H1 (cell line): ENCODE measurements around the gene TMED4. TPM values are rescaled to one million over a fixed set of nuclear protein-coding genes. Genes with fewer than 3 reads are reported as not detected.

ENCODE experiments used
- CTCF ChIA-PET: fragments of 300-600 bp; sonication (Branson Sonifier 250); formaldehyde crosslinking; loops from one replicate; lab custom pipeline; 2021; ENCODE audit not compliant: partially characterized antibody; lab: Charles Lee
- POLR2A ChIA-PET: fragments of 300-600 bp; sonication (Branson Sonifier 250); formaldehyde crosslinking; loops from one replicate; lab custom pipeline; 2021; ENCODE audit warnings: inconsistent platforms; ENCODE audit not compliant: partially characterized antibody; lab: Charles Lee
- DNase-seq, 2 experiments: peaks; one replicate each; pipeline versions ENCODE4 v3.0.0 to v3.0.0-alpha.2; 2010 to 2022; ENCODE audit warnings: low spot score in 2 of 2, low read depth in 1 of 2, mixed read lengths in 1 of 2
- FAIRE-seq: peaks from 2 replicates; lab custom pipeline; 2011; peaks lifted over from hg19 to GRCh38; lab: Jason Lieb, UNC
- H2AFZ ChIP-seq: 2 replicates; pipeline ENCODE4 v1.8.1; 2012; ENCODE audit warnings: low read length, inconsistent platforms
- H2AK5ac ChIP-seq: 2 replicates; pipeline ENCODE4 v1.6.1; 2013; ENCODE audit warnings: low read depth, low read length
- H2BK120ac ChIP-seq: replicated peaks from 2 replicates; pipeline ENCODE3; 2013; ENCODE audit warnings: low read depth, low read length, inconsistent platforms
- H2BK12ac ChIP-seq: 2 replicates; pipeline ENCODE4 v1.6.1; 2013; ENCODE audit warnings: low read depth, low read length
- H2BK15ac ChIP-seq: 2 replicates; pipeline ENCODE4 v1.6.1; 2013; ENCODE audit warnings: low read length
- H2BK20ac ChIP-seq: 2 replicates; pipeline ENCODE4 v1.6.1; 2013; ENCODE audit warnings: low read length
- H2BK5ac ChIP-seq: 2 replicates; pipeline ENCODE4 v1.6.1; 2013; ENCODE audit warnings: low read depth, low read length
- H3K14ac ChIP-seq: 2 replicates; pipeline ENCODE4 v1.6.1; 2013; ENCODE audit warnings: inconsistent platforms; ENCODE audit not compliant: insufficient read length
- H3K18ac ChIP-seq: 2 replicates; pipeline ENCODE4 v1.6.1; 2013; ENCODE audit warnings: low read length; ENCODE audit errors: extremely low read depth
- H3K23ac ChIP-seq: 2 replicates; pipeline ENCODE4 v1.6.1; 2013; ENCODE audit warnings: inconsistent platforms; ENCODE audit not compliant: insufficient read length
- H3K23me2 ChIP-seq: 2 replicates; pipeline ENCODE4 v1.6.1; 2013; ENCODE audit warnings: low read depth, low read length
- H3K27ac ChIP-seq: 2 replicates; pipeline ENCODE4 v1.6.1; 2011; ENCODE audit warnings: low read depth, low read length, inconsistent platforms
- H3K27me3 ChIP-seq, 4 experiments: replicated peaks in 1 of 4; 1 replicate in 1 of 4; 2 replicates in 3 of 4; pipeline versions ENCODE4 v1.6.1 to v1.8.1; 2011 to 2013; ENCODE audit warnings: low read length in 3 of 4, mild to moderate bottlenecking in 3 of 4, inconsistent platforms in 2 of 4, mixed read lengths in 2 of 4, moderate library complexity in 1 of 4; ENCODE audit not compliant: control insufficient read depth in 3 of 4, insufficient read depth in 3 of 4; ENCODE audit errors: extremely low read depth in 1 of 4
- H3K36me3 ChIP-seq, 4 experiments: 2 replicates each; pipeline versions ENCODE4 v1.6.1 to v1.8.1; 2011 to 2013; ENCODE audit warnings: mild to moderate bottlenecking in 4 of 4, low read length in 3 of 4, moderate library complexity in 2 of 4, control low read depth in 1 of 4, inconsistent platforms in 1 of 4; ENCODE audit not compliant: insufficient read depth in 4 of 4, control insufficient read depth in 2 of 4
- H3K4ac ChIP-seq: replicated peaks from 2 replicates; pipeline ENCODE3; 2013; ENCODE audit warnings: low read length, low read depth, mixed read lengths, inconsistent platforms; ENCODE audit not compliant: insufficient read length
- H3K4me1 ChIP-seq, 4 experiments: replicated peaks in 1 of 4; 1 replicate in 1 of 4; 2 replicates in 3 of 4; pipeline versions ENCODE4 v1.6.1 to v1.8.1; 2011 to 2013; ENCODE audit warnings: low read length in 3 of 4, inconsistent platforms in 2 of 4, mixed read lengths in 1 of 4; ENCODE audit not compliant: insufficient read depth in 4 of 4, control insufficient read depth in 3 of 4
- H3K4me2 ChIP-seq, 2 experiments: 2 replicates each; pipeline versions ENCODE4 v1.6.1 to v1.8.1; 2011 to 2013; ENCODE audit warnings: low read depth in 2 of 2, low read length in 2 of 2, control low read depth in 1 of 2, inconsistent platforms in 1 of 2, mild to moderate bottlenecking in 1 of 2; ENCODE audit not compliant: insufficient read depth in 1 of 2
- H3K4me3 ChIP-seq, 4 experiments: fragments of 200-600, 300-600 bp in 1 of 4; sonication (generic), shearing (Covaris generic), sonication (Bioruptor Twin) in 1 of 4; 2 replicates each; pipeline versions ENCODE4 v1.5.1 to v1.8.1; 2011 to 2016; ENCODE audit warnings: low read length in 4 of 4, low read depth in 3 of 4, control low read depth in 2 of 4, inconsistent platforms in 2 of 4, mild to moderate bottlenecking in 2 of 4, mixed read lengths in 1 of 4, moderate library complexity in 1 of 4; ENCODE audit not compliant: insufficient read depth in 2 of 4; ENCODE audit errors: extremely low read depth in 1 of 4
- H3K56ac ChIP-seq: replicated peaks from 2 replicates; pipeline ENCODE3; 2013; ENCODE audit warnings: low read depth, mild to moderate bottlenecking, mixed read lengths, low read length, inconsistent platforms; ENCODE audit not compliant: insufficient read length
- H3K79me1 ChIP-seq: 2 replicates; pipeline ENCODE4 v1.6.1; 2013; ENCODE audit warnings: low read depth, low read length, control low read depth
- H3K79me2 ChIP-seq, 2 experiments: 2 replicates each; pipeline versions ENCODE4 v1.6.1 to v1.8.1; 2012 to 2013; ENCODE audit warnings: low read length in 2 of 2, mild to moderate bottlenecking in 2 of 2, inconsistent platforms in 1 of 2; ENCODE audit not compliant: insufficient read depth in 2 of 2, control insufficient read depth in 1 of 2
- H3K9ac ChIP-seq, 4 experiments: replicated peaks in 1 of 4; 1 replicate in 1 of 4; 2 replicates in 3 of 4; pipeline versions ENCODE4 v1.6.1 to v1.8.1; 2011 to 2013; ENCODE audit warnings: low read depth in 3 of 4, low read length in 3 of 4, control low read depth in 2 of 4, mild to moderate bottlenecking in 2 of 4, moderate library complexity in 2 of 4, inconsistent platforms in 1 of 4; ENCODE audit errors: extremely low read depth in 1 of 4
- H3K9me3 ChIP-seq, 2 experiments: 2 replicates each; pipeline versions ENCODE4 v1.6.1 to v1.8.1; 2012 to 2013; ENCODE audit warnings: mild to moderate bottlenecking in 2 of 2, moderate library complexity in 2 of 2, control low read depth in 1 of 2, inconsistent platforms in 1 of 2, low read depth in 1 of 2, low read length in 1 of 2, mixed read lengths in 1 of 2; ENCODE audit not compliant: insufficient read depth in 2 of 2
- H4K20me1 ChIP-seq, 2 experiments: replicated peaks in 1 of 2; 2 replicates each; pipeline versions ENCODE3 to v1.8.1; 2011 to 2013; ENCODE audit warnings: inconsistent platforms in 2 of 2, low read length in 2 of 2, mild to moderate bottlenecking in 1 of 2; ENCODE audit not compliant: insufficient read depth in 2 of 2, control insufficient read depth in 1 of 2
- H4K5ac ChIP-seq: 2 replicates; pipeline ENCODE4 v1.6.1; 2013; ENCODE audit warnings: low read length, low read depth, mixed read lengths, inconsistent platforms; ENCODE audit not compliant: insufficient read length
- H4K8ac ChIP-seq: 2 replicates; pipeline ENCODE4 v1.8.0; 2013; ENCODE audit warnings: mild to moderate bottlenecking, moderate library complexity, low read length, inconsistent platforms; ENCODE audit not compliant: insufficient read depth; ENCODE audit errors: extremely low read depth
- H4K91ac ChIP-seq: replicated peaks from 2 replicates; pipeline ENCODE3; 2013; ENCODE audit warnings: low read length, mixed read lengths, inconsistent platforms; ENCODE audit not compliant: insufficient read length
- ASH2L ChIP-seq: fragments of 200-600, 300-600 bp; sonication (generic); IDR thresholded peaks from one replicate; pipeline ENCODE4 v1.7.1; 2017; ENCODE audit warnings: low read length
- CTBP2 ChIP-seq: IDR thresholded peaks from 2 replicates; pipeline ENCODE4 v1.7.0; 2011; ENCODE audit warnings: borderline replicate concordance, mild to moderate bottlenecking, moderate library complexity, mixed read lengths, low read length; ENCODE audit not compliant: insufficient read depth, insufficient read length
- E2F6 ChIP-seq: IDR thresholded peaks from 2 replicates; pipeline ENCODE4 v1.6.1; 2012; ENCODE audit warnings: inconsistent platforms
- GABPA ChIP-seq: IDR thresholded peaks from 2 replicates; pipeline ENCODE4 v1.6.1; 2011; ENCODE audit warnings: mild to moderate bottlenecking, low read length, moderate library complexity, borderline replicate concordance; ENCODE audit not compliant: insufficient read depth
- GTF2F1 ChIP-seq: IDR thresholded peaks from 2 replicates; pipeline ENCODE4 v1.6.1; 2012; ENCODE audit warnings: low read depth, low read length, improper control_type of control experiment, borderline replicate concordance
- MAX ChIP-seq: IDR thresholded peaks from 2 replicates; pipeline ENCODE4 v1.6.1; 2012; ENCODE audit warnings: inconsistent platforms
- RFX5 ChIP-seq: IDR thresholded peaks from 2 replicates; pipeline ENCODE4 v1.6.1; 2011; ENCODE audit warnings: low read depth, low read length, improper control_type of control experiment, borderline replicate concordance
- SAP30 ChIP-seq: fragments of 300-600 bp; sonication (generic); IDR thresholded peaks from 2 replicates; pipeline ENCODE4 v1.7.1; 2012; ENCODE audit warnings: low read length, moderate library complexity, mild to moderate bottlenecking, inconsistent platforms; ENCODE audit not compliant: insufficient read depth, insufficient replicate concordance
- SIN3A ChIP-seq, 2 experiments: IDR thresholded peaks in 1 of 2; conservative IDR thresholded peaks in 1 of 2; 2 replicates each; pipeline ENCODE4 v1.6.1; 2011 to 2012; ENCODE audit warnings: low read length in 2 of 2, improper control_type of control experiment in 1 of 2, low read depth in 1 of 2, mild to moderate bottlenecking in 1 of 2
- SP1 ChIP-seq: IDR thresholded peaks from 2 replicates; pipeline ENCODE4 v1.6.1; 2011; ENCODE audit warnings: low read depth, low read length
- WGBS, 2 experiments: shearing (Covaris generic) in 1 of 2; methylation state at CpG; one replicate each; pipeline versions ENCODE4 v1.1.6 to v1.1.7; 2013 to 2015; ENCODE audit warnings: low lambda C conversion rate in 2 of 2, mixed read lengths in 2 of 2, inconsistent platforms in 1 of 2, low coverage in 1 of 2, missing lambda C conversion rate in 1 of 2; ENCODE audit not compliant: insufficient replicate concordance in 2 of 2, insufficient coverage in 1 of 2, insufficient read length in 1 of 2; ENCODE audit errors: extremely low coverage in 1 of 2, missing lambda C conversion rate in 1 of 2; 5-methylcytosine and 5-hydroxymethylcytosine counted together
- polyA plus RNA-seq, 7 experiments: library from polyadenylated mRNA; depleted of rRNA in 3 of 7; stranded (reverse) in 5 of 7; unstranded in 2 of 7; fragments of >200 nt in 5 of 7; fragments of 200-250 nt in 2 of 7; gene quantifications; 1 replicate in 5 of 7; 2 replicates in 1 of 7; 4 replicates in 1 of 7; pipeline versions ENCODE4 v1.2.1 to v1.2.3, GENCODE V29; 2011 to 2013; ENCODE audit warnings: missing spikeins in 2 of 7, mixed read lengths in 2 of 7
- total RNA-seq: library from RNA; stranded (reverse); fragmentation: NEBNext Ultra II Directional; extraction: Animal tissue kit (Norgen Biotek cat#: 25700); gene quantifications from 2 replicates; pipeline ENCODE4 v1.2.1, GENCODE V29; 2021

TMED4 gene
- total and polyA plus RNA-seq, 2 of the 8 experiments (the other 6 are each of a cell fraction or from before 2014, with no cell fraction given), result 44.9 to 76.7 TPM

- 81% methylated on average over 12 of the region's 12 CpGs; no CpG with 5 or more reads in 1 of the 2 experiments for WGBS, 2 experiments
- FAIRE-seq, result no peak
These were observed 34.5 kb upstream of the TMED4 start for GRCh38 chr7:44616545-44616944.

More at GRCh38 chr7:44616545-44616944, 34.5 kb upstream of the TMED4 start:
- Histone ChIP-seq H3K36me3 (no peaks in the 10 kb centered on the region), H4K5ac (no peak overlapping the region), H2BK5ac (no peak overlapping the region), H3K4me2 (no peak overlapping the region), H3K79me2 (peaks cover 11 to 97% of the 10 kb centered on the region in 2 experiments), H2BK120ac (no peak overlapping the region), H2BK12ac (no peak overlapping the region), H3K9me3 (no peaks in the 10 kb centered on the region), H3K4me3 (no peak overlapping the region), H3K56ac (no peak overlapping the region), H3K4ac (no peak overlapping the region), H4K20me1 (peaks cover 0 to 13% of the 10 kb centered on the region in 2 experiments), H3K9ac (no peak overlapping the region), H3K79me1 (peaks cover 2% of the 10 kb centered on the region), H3K27ac (no peak overlapping the region), H3K4me1 (no peaks in the 10 kb centered on the region), H3K18ac (no peak overlapping the region), H2AFZ (no peak overlapping the region), H3K27me3 (no peaks in the 10 kb centered on the region), H2BK20ac (no peak overlapping the region), H2BK15ac (no peak overlapping the region), H4K91ac (no peak overlapping the region)
- ChIA-PET POLR2A (interaction anchor here (1.1 to 1.7 kb wide), 2 partner anchors 9 to 10 kb away, joined by 3 to 5 read pairs; partner anchors contain the start of gene OGDH), CTCF (interaction anchor here (0.5 to 1.6 kb wide), 3 partner anchors 52 to 182 kb away, joined by 3 read pairs; no protein-coding TSS in a partner anchor)
- DNase-seq, result no peak
- no peak for TF ChIP-seq RFX5
- no peak for TF ChIP-seq SP1
- TF ChIP-seq ASH2L, result no peak
- TF ChIP-seq CTBP2, result no peak
- no peak for TF ChIP-seq E2F6
- TF ChIP-seq MAX, result no peak
- TF ChIP-seq SAP30, result no peak
- TF ChIP-seq SIN3A (conservative IDR thresholded peaks at IDR 0.05 in 1 of 2, IDR thresholded peaks at IDR 0.05 in 1 of 2; ENCODE audit: low read depth in 1 of 2, low read length in 2 of 2), result no peak
- TF ChIP-seq GABPA, result no peak
- TF ChIP-seq GTF2F1, result no peak
- TF ChIP-seq, all 59 proteins: peak for 0
- Histone ChIP-seq H3K23me2 (no peaks in the 10 kb centered on the region; the same call in 1 of the 2 replicates), H3K14ac (no peak overlapping the region), H3K23ac (no peak overlapping the region), H2AK5ac (no peak overlapping the region), H4K8ac (no peak overlapping the region)
